Fibroblast of villous mesenchyme (primary cell): ENCODE data around the gene GRIN2A. TPM values are rescaled to one million over a fixed set of nuclear protein-coding genes. Genes with fewer than 3 reads are reported as not detected.

Source experiments
- DNase-seq: peaks from one replicate; pipeline ENCODE4 v3.0.0-alpha.2; 2010; ENCODE audit warnings: low read depth
- H3K4me3 ChIP-seq: 2 replicates; pipeline ENCODE4 v1.5.1; 2011; ENCODE audit warnings: low read depth, mild to moderate bottlenecking, low read length
- CTCF ChIP-seq: IDR thresholded peaks from 2 replicates; pipeline ENCODE4 v1.5.1; 2012; ENCODE audit warnings: low read depth, mild to moderate bottlenecking, low read length; ENCODE audit not compliant: insufficient read depth
- total RNA-seq: library from RNA; depleted of rRNA; stranded (reverse); fragments of >200 nt; gene quantifications from 2 replicates; pipeline ENCODE4 v1.2.3, GENCODE V29; 2012

Gene GRIN2A
- total RNA-seq, 1 donor, result 1.3 TPM

DNA sequence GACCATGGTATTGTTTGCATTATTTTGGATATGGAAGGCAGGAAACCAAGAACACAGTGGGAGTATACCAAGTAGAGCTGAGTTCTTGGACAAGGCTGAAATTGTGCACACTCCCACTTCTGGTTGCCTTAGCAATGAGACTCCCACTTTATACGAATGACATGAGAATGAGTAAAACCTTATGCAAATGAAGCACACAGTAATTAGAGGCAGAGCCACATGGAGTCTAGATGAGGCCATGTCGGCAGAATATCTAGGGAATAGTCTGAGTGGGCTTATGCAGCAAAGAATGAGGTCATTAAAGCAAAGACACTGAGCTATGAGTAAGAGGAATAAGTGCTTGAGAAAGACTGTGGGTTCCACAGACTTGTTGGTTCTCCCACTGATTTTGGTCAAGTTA is 178.7 kb downstream of the GRIN2A start:
- no peak overlapping the region for H3K4me3 ChIP-seq
- DNase-seq, result peak; percentile 0
- no peak for TF ChIP-seq CTCF

DNA sequence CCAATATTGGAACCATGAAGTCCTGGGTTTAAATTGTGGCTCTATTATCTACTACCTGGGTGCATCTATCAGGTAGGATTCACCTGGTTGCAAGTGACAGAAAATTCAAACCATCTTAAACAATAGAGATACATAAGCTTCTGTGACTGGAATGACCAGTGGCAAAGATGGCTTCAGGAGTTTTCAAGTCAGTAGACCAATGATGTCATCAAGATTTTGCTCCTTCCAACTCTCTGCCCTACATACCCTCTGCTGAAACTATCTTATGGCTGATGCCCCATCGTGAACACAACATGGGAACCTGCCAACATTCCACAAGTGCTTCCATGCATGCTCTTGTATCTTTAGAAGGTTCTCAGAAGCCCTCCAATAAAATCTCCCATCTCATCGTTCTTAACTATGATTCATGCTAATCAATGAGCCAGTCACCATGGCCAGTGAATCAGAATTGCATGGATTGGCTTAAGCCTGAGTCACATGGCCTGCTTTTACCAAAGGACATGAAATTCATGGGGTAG is 180.9 kb downstream of the GRIN2A start:
- no peak for TF ChIP-seq CTCF
- no peak overlapping the region for H3K4me3 ChIP-seq
- DNase-seq, result no peak

DNA sequence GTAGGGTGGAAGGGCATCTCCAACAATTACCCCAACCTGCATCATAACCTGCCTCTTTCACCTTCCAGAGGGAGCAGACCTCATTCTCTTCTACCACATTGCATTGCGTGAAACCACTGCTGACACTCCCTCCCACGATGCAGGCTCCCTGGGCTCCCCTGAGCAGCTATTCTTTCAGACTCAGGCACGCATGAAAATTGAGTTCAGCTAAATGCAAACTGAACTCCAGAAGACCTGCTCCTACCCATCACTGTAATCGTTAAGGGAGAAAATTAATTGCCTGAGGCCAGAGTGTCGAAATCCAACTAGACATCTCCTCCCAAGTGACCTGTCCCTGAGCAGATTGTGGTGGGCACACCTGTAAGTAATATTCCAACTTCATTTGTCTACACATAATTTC is 186.0 kb downstream of the GRIN2A start:
- no peak overlapping the region for H3K4me3 ChIP-seq
- TF ChIP-seq CTCF, result no peak
- no peak for DNase-seq

DNA sequence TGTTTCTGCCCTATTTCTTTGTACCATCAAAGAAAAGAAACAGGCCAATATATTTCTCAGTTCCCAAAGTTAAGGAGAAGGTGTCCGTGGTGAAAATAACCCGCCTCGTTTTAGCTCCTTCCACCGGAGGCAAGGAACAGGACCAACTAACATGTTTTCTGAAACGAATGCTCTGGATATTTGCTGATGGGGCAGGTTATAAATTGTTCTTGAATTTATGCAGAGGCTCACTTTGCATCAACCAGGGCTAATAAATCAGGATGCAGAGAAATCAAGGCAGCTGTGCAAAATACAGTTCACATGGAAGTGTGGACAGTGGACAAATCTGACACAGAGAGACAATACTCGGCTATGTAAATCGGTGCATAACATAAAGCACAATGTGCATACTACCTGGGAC is 189.8 kb downstream of the GRIN2A start:
- DNase-seq, result no peak
- no peak overlapping the region for H3K4me3 ChIP-seq
- TF ChIP-seq CTCF, result no peak

DNA sequence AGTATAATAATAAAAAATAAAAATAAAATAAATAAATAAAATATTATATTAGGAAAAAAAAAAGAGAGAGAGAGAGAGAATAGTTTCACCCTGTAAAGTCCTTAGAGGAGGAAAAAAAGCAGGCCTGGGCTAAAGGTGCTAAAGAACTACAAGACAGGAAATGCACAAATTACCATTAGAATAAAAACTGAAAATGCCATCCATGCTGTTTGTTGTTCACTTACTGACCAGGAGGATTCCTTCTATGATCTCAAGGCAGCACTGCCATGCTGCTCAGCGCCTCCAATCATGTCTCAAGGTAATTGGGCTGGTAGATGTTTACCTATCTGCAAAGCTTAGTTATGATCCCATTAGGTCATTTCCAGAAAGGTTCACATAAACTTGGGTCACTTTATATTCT is 201.2 kb downstream of the GRIN2A start:
- no peak for TF ChIP-seq CTCF
- DNase-seq, result no peak
- H3K4me3 ChIP-seq, result no peak overlapping the region

DNA sequence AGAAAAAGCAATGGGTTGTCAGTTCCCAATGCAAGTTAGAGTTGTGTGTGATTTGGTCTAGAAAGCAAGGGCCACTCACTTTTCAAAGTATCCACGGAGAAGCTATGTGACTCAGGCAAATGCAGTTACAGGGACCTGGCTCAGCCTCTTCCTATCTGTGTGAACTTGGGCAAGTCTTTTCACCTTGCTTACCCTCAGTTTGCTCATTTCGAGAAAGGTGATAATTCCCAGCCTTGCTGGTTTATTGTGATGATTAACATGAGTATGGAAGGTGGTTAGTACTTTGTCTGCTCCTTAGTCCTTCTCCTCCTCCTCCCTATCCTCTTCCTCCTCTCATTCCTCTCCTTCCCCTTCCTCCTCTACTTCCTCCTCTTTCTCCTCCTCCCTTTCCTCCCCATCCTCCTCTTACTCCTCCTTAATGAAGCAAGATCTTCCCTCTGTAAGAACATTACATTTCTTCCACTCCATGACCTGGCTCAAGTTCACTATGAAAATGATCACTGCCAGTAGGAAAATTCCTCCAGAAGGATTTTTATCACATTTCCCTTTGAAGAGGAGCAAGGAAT is 204.0 kb downstream of the GRIN2A start:
- TF ChIP-seq CTCF, result no peak
- DNase-seq, result no peak
- H3K4me3 ChIP-seq, result no peak overlapping the region

DNA sequence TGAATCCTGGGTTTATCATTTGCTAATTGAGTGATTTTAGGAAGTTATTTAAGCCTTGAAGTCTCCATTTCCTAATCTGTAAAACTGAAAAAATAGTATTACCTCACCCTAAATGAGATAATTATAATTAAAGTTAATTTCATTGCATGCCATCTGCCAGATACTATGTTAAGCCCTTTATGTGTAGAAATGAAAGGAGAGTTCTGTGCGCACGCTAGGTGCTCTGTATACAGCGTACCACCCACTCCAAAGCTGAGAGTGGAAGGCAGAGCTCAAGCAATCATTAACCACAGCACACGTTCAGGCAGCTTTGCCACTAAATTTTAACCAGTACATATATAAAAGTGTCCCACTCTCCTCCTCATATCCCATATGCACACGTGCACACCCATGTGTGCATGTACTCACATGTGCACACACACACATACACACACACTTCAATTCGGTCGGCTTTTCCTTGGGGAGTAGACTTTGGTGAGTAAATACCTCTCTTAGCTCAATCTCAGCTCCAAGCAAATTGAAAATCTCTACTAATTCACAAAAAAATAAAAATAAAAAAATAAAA is 204.8 kb downstream of the GRIN2A start:
- DNase-seq, result no peak
- H3K4me3 ChIP-seq, result no peak overlapping the region
- no peak for TF ChIP-seq CTCF
